Measurements from ENCODE around the gene CSF1.
"Not testable (repeated sequence)": the region's sequence is repeated elsewhere in the genome, so short reads cannot be mapped to it uniquely, and the experiment has no call there.

The CSF1 gene

DNA sequence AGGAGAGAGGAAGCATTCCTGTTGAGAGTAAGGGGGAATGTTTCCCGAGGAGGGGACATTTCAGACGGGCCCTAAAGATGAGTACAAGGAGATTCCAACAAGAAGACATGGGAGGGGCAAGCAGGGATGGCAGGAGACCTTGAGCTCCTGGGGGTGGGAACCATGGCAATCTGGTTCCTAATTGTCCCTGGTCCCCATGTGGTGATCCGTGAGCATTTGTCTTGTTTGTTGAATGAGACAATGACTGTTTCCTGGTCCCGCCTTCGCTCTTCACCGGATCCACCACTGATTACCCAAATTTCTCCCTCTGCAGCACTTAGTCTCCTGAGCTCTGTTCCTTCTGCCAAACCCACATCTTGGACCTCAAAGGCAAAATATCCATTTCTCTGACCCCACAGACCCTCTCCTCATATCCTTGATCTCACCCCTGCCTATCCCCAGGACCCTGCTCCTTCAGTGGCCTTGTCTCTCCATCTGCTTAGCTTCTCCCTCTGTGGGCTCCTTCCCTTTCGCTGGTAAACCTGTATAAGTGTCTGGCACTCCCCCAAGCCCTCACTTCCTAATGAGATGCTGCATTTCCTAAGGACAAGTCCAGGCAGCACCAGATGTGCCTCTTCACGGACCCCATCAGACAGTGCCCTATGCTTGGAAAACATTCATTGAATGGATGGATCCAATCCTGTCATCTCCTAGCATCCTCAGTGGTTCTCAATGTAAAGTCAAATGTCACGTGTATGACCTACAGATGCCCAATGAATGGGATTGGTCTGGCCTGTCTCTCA, 8.3 kb upstream of the CSF1 start:
- DNase-seq = no peak

DNA sequence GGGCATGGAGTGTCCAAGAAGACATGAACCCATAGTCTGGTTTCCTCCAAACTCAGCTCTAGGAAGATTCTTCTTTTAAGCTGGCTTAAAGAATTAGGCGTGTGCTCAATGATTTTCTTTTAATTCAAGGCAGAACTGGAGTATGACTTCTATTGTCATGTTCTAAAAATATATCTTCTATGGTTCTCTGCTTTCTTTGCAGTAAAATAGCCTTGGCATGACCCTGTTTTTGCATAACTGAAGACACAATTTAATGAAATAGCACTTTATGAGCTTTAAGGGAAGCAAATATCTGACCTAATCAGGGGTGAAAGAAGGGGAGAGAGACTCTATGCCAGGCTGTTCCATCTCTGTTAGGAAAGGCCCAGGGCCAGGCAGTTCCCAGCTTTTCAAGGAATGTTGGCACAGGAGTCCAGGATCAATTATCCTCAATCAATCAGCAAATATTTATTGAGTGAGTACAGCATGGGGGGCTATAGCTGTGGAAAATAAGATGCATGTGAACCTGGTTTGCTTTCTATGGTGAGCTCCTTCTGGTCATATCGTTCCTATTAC, 7.2 kb upstream of the CSF1 start:
- DNase-seq = no peak

DNA sequence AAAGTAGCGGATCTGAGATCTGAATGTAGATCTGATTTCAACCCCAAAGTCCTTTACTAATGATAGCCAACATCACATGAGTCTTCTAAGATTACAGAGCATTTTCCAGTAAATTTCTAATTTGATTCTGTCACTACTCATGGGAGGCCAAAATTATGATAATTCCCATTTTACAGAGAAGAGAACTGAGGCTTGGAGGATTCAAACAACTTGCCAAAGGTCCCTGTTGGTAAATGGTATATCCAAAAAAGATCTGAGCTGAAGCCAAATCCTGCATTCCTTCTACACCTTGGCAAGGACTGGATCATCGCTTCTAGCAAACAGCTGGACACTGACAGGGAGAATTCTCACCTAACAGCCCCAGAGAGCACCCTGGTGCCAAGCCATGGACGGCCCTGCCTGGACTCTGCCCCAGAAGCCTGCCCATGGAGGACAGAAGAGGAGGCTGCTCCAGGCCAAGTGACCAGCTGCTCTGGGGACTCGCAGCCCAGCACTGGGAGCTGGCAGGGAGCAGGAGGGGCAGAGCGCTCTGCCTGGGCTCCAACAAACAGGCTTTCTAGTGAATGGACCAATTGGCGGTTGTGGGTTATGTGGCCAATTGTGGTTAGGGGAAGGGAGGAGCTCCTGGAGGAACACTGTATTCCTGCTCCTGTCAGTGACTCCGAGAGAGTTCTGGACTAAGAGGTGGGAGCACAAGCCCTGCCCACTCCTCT, 6.4 kb upstream of the CSF1 start:
- DNase-seq = no peak

DNA sequence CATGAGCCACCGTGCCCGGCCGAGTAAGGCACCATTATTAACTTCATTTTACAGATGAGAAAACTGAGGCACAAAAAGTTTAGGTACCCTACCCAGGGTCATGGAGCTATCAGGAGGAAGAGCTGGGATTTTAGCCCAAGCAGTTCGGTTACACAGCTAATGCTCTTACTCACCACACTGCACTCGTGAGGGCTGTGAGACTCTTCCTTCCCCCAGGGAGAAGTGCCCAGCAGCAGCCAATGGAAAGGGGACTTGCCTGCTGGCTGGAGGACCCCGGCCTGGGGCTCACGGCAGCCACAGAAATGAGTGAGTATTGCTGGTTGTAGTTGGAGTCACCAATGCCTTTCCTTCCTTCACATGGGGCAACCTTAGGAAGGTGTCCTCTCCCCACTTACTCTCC, 5.2 kb upstream of the CSF1 start:
- DNase-seq = no peak

DNA sequence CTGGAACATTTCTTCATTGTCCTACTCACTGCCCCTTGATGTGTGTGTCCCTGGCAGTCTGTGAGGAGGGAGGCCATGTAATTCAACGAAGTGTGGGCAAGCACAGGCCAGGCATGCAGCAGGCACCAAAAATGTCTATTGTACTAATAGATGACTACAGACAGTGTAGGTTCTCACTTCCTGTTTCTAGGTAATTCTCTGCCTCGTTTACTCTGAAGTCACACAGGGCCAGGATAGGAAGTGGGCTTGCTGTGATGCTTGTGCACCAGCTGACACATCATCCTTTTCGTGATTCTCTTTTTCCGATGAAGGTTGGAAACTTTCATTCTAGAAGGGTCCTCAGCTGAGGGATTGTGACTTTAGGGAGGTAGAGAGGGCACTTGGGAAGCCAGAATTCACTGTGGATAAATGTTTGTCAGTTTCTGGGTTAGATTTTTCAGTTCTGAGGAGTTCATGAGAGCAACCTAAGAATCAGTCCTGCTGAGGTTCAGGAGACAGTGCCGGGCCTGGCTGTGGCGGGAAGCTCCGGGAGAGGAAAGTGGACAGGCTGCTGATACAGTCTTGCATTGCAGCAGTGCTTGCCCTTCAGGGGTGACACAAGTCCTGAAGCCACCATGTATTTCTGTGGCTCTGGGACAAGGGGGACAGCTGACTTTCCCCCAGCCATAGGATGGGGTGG, 4.3 kb upstream of the CSF1 start:
- no peak for DNase-seq

DNA sequence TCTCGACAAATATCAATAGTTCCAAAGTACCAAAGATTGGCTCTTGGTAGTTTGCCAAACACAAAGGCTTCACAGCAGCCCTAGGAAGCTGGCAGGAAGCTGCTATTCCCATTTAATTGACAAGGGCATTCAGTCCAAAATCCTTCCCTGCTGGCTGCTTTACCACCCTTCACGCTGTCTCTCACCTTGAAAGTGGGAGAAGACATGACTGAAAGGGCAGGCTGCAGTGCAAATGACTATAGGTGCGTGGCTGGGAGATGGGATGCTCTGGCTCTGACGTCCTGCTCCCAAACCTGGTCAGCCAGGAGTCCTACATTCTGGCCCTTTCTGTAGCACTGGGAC, 3.8 kb upstream of the CSF1 start:
- no peak for DNase-seq

DNA sequence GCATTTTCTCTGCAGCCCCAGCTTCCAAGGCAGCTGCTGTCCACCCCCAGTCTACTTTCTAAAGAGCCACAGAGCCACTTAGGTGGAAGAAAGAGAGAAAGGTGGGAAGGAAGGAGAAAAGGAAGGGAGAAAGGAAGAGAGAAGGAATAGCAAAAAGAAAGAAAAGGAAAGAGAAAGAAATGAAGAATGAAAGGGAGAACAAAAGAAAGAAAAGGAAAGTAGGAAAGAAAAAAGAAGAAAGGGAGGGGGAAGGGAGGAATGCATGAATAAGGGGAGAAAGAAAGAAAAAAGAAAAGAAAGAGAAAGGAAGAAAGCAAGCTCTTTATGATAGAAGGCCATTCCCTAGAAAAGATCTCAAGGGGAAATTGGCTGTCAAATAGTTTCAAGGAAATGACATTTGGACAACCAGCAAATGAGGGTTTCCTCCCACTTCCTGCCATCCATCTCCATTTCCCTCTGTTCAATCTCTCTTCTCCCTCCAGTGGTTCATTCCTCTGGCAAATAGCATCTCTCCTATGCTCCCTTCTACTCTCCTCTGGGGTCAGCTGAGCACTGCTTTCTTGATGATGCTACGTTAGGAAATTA, 3.4 kb upstream of the CSF1 start:
- DNase-seq = no peak

DNA sequence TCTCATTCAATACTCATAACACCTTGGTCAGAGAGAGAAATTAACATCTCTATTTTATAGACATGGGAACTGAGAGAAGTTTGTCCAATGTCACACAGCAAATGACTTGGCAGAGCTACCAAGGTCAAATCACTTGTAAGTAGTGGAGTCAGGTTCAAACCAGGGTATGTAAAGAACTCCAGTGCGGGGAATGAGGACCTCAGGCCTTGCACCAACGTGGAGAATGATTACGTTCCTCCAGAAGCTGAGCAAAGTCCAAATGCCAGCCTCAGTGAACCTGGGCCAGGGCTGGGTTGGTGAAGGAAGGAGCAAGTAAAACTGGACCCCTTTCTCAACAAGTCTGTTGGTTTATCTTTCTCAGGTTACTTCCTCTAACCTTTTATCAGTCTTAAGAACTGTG, 1.8 kb upstream of the CSF1 start:
- no peak for DNase-seq

DNA sequence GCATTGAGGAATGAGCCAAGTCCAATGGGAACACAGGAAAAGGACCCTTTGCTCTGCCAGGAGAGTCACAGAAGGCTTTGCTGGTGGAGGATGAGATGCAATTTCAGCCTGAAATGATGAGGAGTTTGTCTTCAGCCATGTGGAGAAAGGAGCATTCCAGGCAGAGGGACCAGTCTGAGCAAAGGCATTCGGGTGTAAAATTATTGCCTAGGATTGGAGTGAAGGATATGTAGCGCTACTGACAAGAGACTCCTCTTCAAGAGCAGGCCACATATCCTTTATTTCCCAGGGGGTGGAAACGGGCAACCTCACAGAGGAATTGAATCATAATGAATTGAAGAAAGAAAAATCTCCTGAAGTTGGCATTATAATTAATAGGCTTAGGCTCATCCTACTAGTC, 1.1 kb upstream of the CSF1 start:
- no peak for DNase-seq

DNA sequence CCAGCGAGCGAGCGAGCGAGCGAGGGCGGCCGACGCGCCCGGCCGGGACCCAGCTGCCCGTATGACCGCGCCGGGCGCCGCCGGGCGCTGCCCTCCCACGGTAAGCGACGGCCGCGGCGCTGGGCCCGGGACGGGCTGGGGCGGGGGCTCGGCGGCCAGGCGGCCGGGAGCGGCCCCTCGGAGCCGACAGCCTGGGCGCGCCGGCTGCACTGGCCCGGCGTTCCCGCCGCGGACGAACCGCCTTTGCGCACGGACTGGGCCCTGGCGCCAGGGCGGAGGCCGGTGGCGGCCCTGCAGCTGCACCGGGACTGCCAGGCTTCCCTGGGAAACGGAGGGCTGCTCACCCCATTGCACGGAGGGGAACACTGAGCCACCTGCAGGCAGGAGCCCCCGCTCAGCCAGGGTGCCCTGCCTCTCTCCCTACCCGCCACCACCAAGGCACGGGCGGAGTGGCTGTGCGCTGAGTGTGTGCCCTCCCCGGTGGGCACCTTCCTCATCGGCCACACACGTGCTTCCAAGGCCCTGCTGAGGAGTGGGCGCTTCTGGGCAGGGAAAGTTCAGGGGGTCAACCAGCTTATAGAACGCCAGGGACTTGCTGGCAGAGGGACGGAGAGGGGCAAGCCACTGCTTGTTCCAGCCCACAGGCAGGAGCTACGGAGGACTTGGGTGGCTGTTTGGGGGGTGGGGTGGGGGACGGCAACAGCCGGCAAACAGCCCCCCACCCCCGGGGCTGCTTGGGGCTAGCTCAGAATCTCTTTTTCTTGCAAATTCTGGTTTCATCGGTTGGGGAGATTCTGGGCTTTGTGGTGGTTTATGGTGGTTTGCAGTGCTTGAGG, 532 bp downstream of the CSF1 start:
- no peak for DNase-seq

DNA sequence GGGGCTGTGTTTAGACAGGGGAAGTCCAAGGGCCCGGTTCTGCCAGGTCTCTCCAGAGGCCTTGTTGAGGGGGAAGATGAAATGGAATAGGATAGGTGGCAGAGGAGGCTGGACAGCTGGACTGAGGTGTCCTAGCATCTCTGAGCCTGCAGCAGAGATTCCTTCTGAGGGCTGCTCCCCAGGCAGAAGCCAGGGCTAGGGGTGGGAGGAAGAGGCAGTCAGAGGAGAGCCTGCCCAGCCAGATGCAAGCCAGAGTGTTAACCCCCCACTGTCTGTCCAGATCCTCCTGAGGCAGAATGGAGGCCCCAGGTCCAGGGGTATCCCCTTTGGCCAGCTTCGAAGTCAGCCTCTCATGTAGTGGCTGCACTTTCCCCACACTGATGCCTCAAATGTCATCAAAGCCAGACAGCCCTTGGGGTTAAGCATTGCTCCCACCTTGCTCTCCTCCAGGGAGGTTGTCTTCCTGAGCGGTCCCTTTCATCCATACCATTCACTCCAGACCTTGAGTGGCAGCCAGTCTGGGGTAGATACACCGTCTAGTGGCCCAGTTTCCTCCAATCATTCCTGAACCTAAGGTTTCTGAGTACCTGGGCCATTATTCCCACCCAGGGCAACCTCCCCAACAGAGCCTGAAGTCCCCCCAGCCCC, 1.7 kb downstream of the CSF1 start:
- DNase-seq = no peak

DNA sequence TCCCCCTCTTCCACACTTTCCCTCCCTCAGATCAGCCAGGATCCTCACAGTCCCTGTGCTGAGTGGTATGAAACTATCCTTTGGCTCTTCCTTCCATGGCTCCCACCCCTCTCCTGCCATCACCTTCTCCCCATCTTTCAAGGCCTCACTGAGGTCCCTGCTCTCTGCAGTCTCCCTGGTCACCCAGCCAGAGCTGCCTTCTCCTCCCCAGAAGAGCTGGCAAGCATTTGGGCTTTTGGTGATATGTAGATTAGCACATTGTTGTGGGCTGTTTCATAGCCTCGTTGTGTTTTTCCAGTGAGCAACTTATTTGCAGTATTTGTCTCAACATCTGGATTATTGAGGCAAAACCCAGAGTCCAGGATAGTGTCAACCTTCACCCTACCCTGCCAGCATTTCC, 2.2 kb downstream of the CSF1 start:
- peak; percentile 46 for DNase-seq

DNA sequence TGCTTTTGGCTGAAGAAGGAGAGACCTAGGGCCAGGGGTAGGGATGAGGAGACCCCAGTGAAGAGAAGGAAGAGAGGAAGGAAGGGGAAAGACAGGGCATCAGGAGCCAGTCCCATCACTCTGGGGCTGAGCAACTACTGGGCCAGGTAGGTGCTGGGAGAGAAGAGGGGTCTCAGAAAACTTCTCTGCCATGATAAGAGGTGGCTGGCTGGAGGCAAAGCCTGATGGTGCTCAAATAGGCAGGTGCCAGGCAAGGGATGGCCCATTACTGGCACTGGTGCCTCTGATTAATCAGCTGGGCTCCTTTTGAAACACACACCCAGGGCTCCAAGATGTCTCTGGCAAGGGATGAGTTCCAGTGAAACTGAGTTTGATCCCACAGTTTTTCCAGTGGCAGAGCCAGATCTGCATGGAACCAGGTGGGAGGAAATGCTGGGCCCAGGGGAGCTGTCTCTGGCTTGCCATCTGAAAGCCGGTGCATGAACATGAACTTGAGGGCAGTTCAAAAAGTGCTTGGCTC, 2.8 kb downstream of the CSF1 start:
- no peak for DNase-seq

DNA sequence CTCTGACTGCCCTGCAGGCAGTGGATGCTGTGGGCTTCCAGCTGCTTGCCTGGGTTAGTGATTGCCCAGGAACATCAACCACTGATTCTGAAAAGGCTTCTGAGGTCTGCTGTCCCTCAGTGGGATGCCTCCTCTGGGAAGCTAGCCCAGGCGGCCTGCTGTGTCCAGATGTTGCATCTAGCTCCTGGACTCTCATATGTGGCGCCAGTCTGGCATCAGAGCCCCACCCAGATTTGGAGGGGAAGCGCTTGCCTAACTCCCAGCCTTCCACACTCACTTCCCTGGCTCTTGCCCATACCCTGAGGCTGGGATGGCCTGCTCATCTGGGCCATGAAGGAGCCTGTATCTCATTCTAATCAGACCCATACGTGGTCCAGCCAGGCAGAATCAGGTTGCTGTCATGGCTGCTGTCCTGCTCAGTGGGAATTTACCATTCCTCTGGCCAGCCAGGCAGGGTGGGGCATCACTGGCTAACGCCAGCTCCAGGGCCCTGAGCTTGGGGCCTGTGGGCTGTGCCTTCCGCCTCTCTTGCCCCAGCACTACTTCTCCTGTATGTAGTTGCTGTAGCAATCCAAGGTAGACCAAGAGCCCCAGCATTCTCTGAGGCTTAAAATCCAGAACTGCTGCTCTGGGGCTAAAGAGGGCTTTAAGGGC, 4.1 kb downstream of the CSF1 start:
- DNase-seq = peak; percentile 23

DNA sequence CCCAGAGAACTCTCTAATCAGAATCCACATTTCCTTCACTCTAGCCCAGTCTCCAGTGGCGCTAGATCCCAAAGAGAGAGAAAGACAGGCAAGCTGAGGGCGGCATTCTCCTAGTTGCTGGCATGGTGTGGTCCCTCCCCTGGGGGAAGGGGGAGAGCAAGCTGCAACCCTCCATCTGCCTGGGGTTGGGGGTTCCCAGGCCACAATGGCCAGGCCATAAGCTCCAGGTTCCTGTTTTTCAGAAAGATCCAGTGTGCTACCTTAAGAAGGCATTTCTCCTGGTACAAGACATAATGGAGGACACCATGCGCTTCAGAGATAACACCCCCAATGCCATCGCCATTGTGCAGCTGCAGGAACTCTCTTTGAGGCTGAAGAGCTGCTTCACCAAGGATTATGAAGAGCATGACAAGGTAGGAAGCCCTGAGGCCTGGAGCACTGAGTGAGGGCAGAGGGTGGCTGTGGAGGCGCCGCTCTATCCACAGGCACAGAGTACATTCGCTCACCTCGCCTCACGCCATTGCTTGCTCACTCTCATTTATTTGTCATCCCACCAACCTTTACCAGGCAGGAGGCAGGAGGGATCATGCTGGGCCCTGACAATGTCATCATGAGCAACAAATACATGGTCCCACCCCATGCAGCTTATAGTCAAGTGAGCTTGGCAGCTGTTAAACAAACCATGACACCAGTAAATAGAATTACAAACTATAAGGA, 6.6 kb downstream of the CSF1 start:
- DNase-seq = no peak

DNA sequence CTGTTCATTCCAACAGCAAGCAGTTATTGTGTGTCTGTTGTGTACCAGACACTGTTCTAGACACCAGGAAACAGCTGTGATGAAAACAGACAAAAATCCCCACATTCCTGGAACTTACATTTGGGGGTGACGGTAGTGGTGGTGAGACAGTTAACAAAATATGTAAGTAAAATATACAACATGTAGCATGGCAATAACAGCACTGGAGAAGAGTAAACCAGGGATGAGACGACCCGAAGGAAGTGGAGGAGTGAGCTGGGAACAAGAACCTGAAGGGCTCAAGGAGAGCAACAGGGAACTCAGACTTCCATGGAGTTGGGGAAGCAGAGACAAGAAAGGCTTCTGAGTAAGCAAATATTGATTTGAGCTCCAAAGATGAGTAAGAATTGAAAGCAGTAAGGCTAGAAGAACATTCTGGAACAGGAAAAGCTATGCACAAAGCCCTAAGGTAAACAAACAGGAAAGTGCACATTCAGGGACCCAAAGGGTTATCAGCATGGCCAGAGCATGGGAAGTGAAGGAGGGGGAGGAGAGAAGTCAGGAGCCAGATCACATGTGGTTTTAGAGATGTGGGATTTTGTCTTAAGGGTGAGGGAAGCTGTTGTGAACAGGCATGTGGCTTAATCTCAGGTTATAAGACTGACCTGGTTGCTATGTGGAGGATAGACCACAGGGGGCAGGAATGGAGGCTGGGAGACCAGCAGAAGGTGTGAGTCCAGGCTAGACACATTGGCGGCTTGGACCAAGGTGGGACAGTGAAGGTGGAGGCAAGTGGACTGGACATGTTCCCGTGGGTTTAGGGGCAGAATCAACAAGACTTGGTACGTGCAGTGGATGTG, 7.3 kb downstream of the CSF1 start:
- DNase-seq = no peak

DNA sequence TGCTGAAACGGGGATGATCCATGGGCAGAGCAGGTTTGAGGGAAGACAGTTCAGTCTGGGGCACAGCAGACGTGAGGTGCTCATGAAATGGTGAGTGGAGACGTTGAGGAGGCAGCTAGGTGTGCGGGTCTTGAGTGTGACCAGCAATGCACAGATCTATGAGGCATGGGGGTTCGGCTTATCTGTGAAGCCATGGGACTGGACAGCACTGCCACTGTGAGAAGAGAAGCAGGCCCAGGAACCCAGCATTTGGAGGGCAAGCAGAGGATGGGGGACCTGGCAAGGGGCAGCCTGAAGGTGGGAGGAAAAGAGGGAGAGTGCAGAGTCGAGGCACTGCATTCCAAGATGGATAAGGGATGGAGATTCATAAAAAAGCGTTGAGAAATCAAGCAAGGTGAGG, 8.0 kb downstream of the CSF1 start:
- DNase-seq = no peak

DNA sequence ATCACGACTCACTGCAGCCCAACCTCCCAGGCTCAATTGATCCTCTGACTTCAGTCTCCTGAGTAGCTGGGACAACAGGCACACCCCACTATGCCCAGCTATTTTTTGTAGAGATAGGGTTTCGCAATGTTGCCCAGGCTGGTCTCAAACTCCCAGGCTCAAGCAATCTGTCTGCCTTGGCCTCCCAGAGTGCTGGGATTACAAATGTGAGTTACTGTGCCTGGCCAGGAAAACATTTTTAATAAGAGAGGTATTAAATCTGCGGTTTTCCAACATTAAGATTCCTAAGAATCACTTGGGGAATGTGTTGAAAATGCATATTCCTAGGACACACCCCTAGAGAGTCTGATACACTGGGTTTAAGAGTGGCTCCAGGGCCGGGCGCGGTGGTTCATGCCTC, 8.7 kb downstream of the CSF1 start:
- DNase-seq = no peak

DNA sequence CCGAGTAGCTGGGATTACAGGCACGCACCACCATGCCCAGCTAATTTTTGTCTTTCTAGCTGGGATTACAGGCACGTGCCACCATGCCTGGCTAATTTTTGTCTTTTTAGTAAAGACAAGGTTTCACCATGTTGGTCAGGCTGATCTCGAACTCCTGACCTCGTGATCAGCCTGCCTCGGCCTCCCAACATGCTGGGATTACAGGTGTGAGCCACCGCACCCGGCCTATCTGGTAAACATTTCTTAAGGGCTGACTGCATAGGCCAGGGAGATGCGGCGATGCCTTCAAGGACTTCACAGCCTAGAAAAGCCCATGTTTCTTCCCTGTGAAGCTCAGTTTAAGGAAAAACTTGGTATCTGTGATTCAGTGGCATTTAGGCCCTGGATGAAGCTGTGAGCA, 9.7 kb downstream of the CSF1 start:
- not testable (repeated sequence) for DNase-seq
